Measurements from ENCODE around the gene ZC3H14. TPM values are rescaled to one million over a fixed set of nuclear protein-coding genes. Genes with fewer than 3 reads are reported as not detected.

The ZC3H14 gene
- total RNA-seq, 6 experiments from 2014 or later, result 37.2 to 52.5 (median 42.1) TPM

DNA sequence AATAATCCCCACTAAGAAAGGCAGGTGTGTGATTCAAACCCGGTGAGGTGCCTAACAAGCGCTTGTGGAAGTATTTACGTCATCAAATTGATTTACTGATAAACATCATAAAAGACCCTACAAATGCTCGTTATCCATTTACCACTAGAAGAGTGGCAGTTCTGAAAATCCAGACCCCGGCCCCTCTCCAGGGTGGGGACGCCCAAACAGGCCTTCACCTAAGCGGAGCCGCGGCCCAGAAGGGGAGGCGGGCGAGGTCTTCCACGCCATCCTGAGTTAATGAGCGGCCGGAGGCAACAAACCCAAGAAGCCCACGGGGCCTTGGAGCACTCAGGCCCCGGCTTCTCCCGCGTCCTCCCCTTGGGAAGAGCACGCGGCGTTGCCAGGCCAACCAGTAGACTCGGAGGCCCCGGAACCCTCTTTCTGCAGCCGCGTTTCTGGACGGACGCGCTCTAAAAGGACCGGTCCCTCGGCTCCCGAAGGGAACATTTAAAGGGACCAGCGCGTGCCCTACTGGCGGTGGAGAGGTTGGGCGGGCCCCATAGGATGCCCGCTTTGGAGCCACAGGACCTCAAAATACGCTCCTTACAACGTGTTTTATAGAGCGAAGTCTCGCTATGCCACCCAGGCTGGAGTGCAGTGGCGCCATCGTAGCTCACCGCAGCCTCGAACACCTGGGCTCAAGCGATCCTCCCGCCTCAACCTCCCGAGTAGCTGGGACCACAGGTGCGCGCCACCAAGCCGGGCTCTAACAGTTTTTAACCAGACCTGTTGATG lies 11.6 kb upstream of the ZC3H14 start:
- Histone ChIP-seq H3K27ac (peak overlapping the region in 2 of 3 donors; percentile 32 to 50), H3K9me3 (no peaks in the 10 kb centered on the region), H3K36me3 (peaks cover 0 to 17% (median 0%) of the 10 kb centered on the region in 4 donors), H3K27me3 (no peaks in the 10 kb centered on the region), H3K4me1 (peaks cover 0 to 25% (median 10%) of the 10 kb centered on the region in 4 donors), H3K4me3 (peak overlapping the region; percentile 52 to 70 (median 66))
- DNase-seq (peak; percentile 82 to 86 (median 85)), ATAC-seq (peak; percentile 83 to 85 (median 85))
- WGBS (ENCODE audit: insufficient coverage, low coverage, low lambda C conversion rate, missing lambda C conversion rate), result 6% methylated on average over 16 of the region's 50 CpGs
- TF ChIP-seq POLR2A (IDR thresholded peaks at IDR 0.05), result peak; percentile 29
- TF ChIP-seq, protein P1, sequence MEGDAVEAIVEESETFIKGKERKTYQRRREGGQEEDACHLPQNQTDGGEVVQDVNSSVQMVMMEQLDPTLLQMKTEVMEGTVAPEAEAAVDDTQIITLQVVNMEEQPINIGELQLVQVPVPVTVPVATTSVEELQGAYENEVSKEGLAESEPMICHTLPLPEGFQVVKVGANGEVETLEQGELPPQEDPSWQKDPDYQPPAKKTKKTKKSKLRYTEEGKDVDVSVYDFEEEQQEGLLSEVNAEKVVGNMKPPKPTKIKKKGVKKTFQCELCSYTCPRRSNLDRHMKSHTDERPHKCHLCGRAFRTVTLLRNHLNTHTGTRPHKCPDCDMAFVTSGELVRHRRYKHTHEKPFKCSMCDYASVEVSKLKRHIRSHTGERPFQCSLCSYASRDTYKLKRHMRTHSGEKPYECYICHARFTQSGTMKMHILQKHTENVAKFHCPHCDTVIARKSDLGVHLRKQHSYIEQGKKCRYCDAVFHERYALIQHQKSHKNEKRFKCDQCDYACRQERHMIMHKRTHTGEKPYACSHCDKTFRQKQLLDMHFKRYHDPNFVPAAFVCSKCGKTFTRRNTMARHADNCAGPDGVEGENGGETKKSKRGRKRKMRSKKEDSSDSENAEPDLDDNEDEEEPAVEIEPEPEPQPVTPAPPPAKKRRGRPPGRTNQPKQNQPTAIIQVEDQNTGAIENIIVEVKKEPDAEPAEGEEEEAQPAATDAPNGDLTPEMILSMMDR (IDR thresholded peaks at IDR 0.05), result peak; percentile 26 to 37 (median 32)
- intact Hi-C loops (cut with DNase I), result loop anchor here in 1 of 2 donors (10.0 kb wide), 1 partner anchor 56 kb away; no protein-coding TSS in a partner anchor

DNA sequence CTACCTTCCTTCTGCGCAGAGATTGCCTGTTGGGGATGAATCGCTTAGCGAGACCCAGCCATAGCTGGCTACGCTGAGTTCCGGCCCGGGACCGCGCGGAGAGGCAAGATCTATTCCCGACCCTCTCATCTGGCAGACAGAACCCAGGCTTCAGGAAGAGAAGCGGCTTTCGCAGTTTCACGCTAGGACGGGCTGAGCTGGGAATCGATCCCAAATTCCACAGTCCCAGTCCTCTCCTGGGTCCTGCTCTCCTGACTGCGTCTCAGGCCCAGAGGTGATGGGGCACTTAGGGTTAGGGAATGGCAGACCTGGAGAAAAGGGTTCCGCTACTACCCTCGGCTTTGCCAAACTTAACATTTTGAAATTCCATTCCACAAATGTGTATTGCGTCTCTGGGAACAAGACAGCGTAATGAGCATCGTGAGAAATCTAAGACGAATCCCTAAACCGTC lies 10.8 kb upstream of the ZC3H14 start:
- 3% methylated on average over 18 of the region's 23 CpGs for WGBS (ENCODE audit: insufficient coverage, low coverage, low lambda C conversion rate, missing lambda C conversion rate)
- TF ChIP-seq, protein P1 (IDR thresholded peaks at IDR 0.05), result no peak
- no peak for TF ChIP-seq POLR2A (IDR thresholded peaks at IDR 0.05)
- intact Hi-C loops (cut with DNase I), result loop anchor here in 1 of 2 donors (10.0 kb wide), 1 partner anchor 57 kb away; no protein-coding TSS in a partner anchor
- Histone ChIP-seq H3K4me1 (peaks cover 0 to 25% (median 10%) of the 10 kb centered on the region in 4 donors), H3K9me3 (no peaks in the 10 kb centered on the region), H3K4me3 (peak overlapping the region; percentile 52 to 70 (median 66)), H3K27me3 (no peaks in the 10 kb centered on the region), H3K36me3 (peaks cover 0 to 17% (median 0%) of the 10 kb centered on the region in 4 donors), H3K27ac (peak overlapping the region in 2 of 3 donors; percentile 32 to 50)
- DNase-seq (peak; percentile 33 to 66 (median 51)), ATAC-seq (peak; percentile 32 to 55 (median 46))

DNA sequence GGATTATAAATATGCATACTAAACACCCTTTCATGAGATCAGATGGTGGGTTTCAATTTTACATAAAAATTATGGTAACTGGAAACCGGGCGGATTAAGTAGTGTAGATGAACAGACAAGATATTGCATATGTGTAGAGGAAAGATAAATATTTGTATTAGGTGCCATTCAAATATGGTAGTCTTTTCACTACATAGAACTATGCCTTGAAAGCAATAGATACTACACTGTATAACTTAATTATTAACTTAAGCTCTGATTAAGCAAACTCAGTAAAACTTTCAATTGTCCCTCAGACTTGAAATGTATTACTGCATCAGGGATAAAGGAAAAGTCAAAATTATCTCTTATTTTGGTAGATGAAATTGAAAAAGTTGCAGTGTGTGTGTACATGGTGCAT lies 10.0 kb upstream of the ZC3H14 start:
- H3K27ac ChIP-seq, result no peak overlapping the region
- ATAC-seq (peak in 3 of 4 donors; percentile 15 to 27 (median 18)), DNase-seq (no peak)
- intact Hi-C loops (cut with DNase I), result loop anchor here in 1 of 2 donors (10.0 kb wide), 1 partner anchor 58 kb away; no protein-coding TSS in a partner anchor
- peak overlapping the region in 1 of 3 donors; percentile 70 for H3K4me3 ChIP-seq
- WGBS (ENCODE audit: insufficient coverage, low coverage, low lambda C conversion rate, missing lambda C conversion rate), result 16% methylated on average over 2 of the region's 2 CpGs
- peaks cover 0 to 25% (median 10%) of the 10 kb centered on the region in 4 donors for H3K4me1 ChIP-seq
- H3K27me3 ChIP-seq, result no peaks in the 10 kb centered on the region
- peaks cover 0 to 14% (median 0%) of the 10 kb centered on the region in 4 donors for H3K36me3 ChIP-seq
- H3K9me3 ChIP-seq, result no peaks in the 10 kb centered on the region
- TF ChIP-seq, protein P1 (IDR thresholded peaks at IDR 0.05), result no peak
- no peak for TF ChIP-seq POLR2A (IDR thresholded peaks at IDR 0.05)

DNA sequence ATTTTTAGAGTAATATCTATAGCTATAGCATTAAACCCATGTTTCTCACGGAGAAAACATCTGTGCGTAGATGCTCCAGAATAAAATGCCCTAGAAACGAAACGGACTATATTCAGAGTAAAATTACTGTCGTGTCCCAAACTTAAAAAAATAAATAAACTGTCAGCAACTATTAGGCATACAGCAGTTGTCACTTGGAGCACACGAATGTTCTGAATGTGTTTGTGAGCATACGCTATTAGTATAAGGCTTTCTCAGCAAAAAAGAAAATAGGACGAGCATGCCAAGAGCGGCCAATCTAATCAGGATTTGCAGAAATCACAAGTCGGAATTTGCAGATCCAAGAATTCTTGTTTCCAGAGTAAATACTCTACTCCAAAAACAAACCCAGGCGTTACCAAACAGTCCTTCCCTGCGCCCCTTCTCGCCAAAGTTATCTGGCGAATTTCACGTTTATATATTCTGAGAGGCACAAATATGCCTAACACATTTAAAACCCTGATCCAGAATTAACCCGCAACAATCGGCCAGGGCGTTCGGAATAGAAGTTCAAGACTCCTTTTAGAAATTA lies 8.9 kb upstream of the ZC3H14 start:
- peaks cover 0 to 25% (median 10%) of the 10 kb centered on the region in 4 donors for H3K4me1 ChIP-seq
- TF ChIP-seq, protein P1 (IDR thresholded peaks at IDR 0.05), result no peak
- TF ChIP-seq POLR2A (IDR thresholded peaks at IDR 0.05), result no peak
- DNase-seq (peak in 1 of 3 donors; percentile 53), ATAC-seq (peak in 3 of 4 donors; percentile 1 to 5 (median 2))
- intact Hi-C loops (cut with DNase I), result loop anchor here in 1 of 2 donors (10.0 kb wide), 1 partner anchor 59 kb away; no protein-coding TSS in a partner anchor
- H3K9me3 ChIP-seq, result no peaks in the 10 kb centered on the region
- H3K27ac ChIP-seq, result peak overlapping the region; percentile 55 to 85 (median 73)
- peaks cover 0 to 5% (median 0%) of the 10 kb centered on the region in 4 donors for H3K36me3 ChIP-seq
- H3K27me3 ChIP-seq, result no peaks in the 10 kb centered on the region
- WGBS (ENCODE audit: insufficient coverage, low coverage, low lambda C conversion rate, missing lambda C conversion rate), result under 1% methylated on average over 18 of the region's 19 CpGs
- H3K4me3 ChIP-seq, result peak overlapping the region; percentile 55 to 73 (median 67)
